Activated naive CD8-positive, alpha-beta T cell (primary cell): Measurements from ENCODE around the gene PIP.
"Not testable (repeated sequence)": the region's sequence is repeated elsewhere in the genome, so short reads cannot be mapped to it uniquely, and the experiment has no call there.

Experiments
- H3K27ac Mint-ChIP-seq: one replicate; pipeline ENCODE4 v1.8.0; 2021; ENCODE audit warnings: mixed read lengths
- H3K27me3 Mint-ChIP-seq: one replicate; pipeline ENCODE4 v1.8.0; 2021; ENCODE audit warnings: mixed read lengths
- H3K36me3 Mint-ChIP-seq: one replicate; pipeline ENCODE4 v1.8.0; 2021; ENCODE audit warnings: mixed read lengths
- H3K4me1 Mint-ChIP-seq: one replicate; pipeline ENCODE4 v1.8.0; 2021; ENCODE audit warnings: low read depth, mixed read lengths
- H3K4me3 Mint-ChIP-seq: one replicate; pipeline ENCODE4 v1.8.0; 2021; ENCODE audit warnings: mild to moderate bottlenecking, mixed read lengths
- H3K9me3 Mint-ChIP-seq: one replicate; pipeline ENCODE4 v1.8.0; 2021; ENCODE audit warnings: low read depth, mixed read lengths

PIP gene

GRCh38 chr7:143148050-143148449 is 16.2 kb downstream of the PIP start:
- Mint-ChIP-seq H3K27me3 (peaks cover 3% of the 10 kb centered on the region), H3K27ac (no peak overlapping the region), H3K4me1 (no peaks in the 10 kb centered on the region), H3K9me3 (peaks cover 5% of the 10 kb centered on the region), H3K36me3 (no peaks in the 10 kb centered on the region), H3K4me3 (no peak overlapping the region)

- Mint-ChIP-seq H3K27me3 (peaks cover 4% of the 10 kb centered on the region), H3K4me3 (no peak overlapping the region), H3K27ac (no peak overlapping the region), H3K4me1 (no peaks in the 10 kb centered on the region), H3K36me3 (no peaks in the 10 kb centered on the region), H3K9me3 (peaks cover 5% of the 10 kb centered on the region)
These were observed 16.8 kb downstream of the PIP start for GRCh38 chr7:143148651-143149050.

- not testable (repeated sequence) for H3K27me3 Mint-ChIP-seq, H3K27ac Mint-ChIP-seq, H3K9me3 Mint-ChIP-seq, H3K36me3 Mint-ChIP-seq, H3K4me3 Mint-ChIP-seq, H3K4me1 Mint-ChIP-seq
These were observed 18.8 kb downstream of the PIP start for GRCh38 chr7:143150696-143151095.

GRCh38 chr7:143158617-143159016 is 26.7 kb downstream of the PIP start:
- H3K4me1 Mint-ChIP-seq, H3K27ac Mint-ChIP-seq: not testable (repeated sequence)

GRCh38 chr7:143171697-143172096 is 39.8 kb downstream of the PIP start:
- Mint-ChIP-seq H3K27ac (no peak overlapping the region), H3K4me3 (no peak overlapping the region), H3K36me3 (peaks cover under 1% of the 10 kb centered on the region), H3K9me3 (peaks cover under 1% of the 10 kb centered on the region), H3K4me1 (no peaks in the 10 kb centered on the region), H3K27me3 (no peaks in the 10 kb centered on the region)

More at GRCh38 chr7:143158617-143159016, 26.7 kb downstream of the PIP start:
- H3K9me3 Mint-ChIP-seq, H3K4me3 Mint-ChIP-seq, H3K36me3 Mint-ChIP-seq, H3K27me3 Mint-ChIP-seq: not testable (repeated sequence)

- Mint-ChIP-seq H3K36me3 (no peaks in the 10 kb centered on the region), H3K4me1 (no peaks in the 10 kb centered on the region), H3K27ac (no peak overlapping the region)
These were observed 40.5 kb downstream of the PIP start for GRCh38 chr7:143172354-143172753.

GRCh38 chr7:143176128-143176527 is 44.3 kb downstream of the PIP start:
- Mint-ChIP-seq H3K4me3 (no peak overlapping the region), H3K4me1 (no peaks in the 10 kb centered on the region), H3K9me3 (peaks cover 25% of the 10 kb centered on the region), H3K36me3 (peaks cover 6% of the 10 kb centered on the region), H3K27me3 (peaks cover 6% of the 10 kb centered on the region), H3K27ac (no peak overlapping the region)

More at GRCh38 chr7:143172354-143172753, 40.5 kb downstream of the PIP start:
- Mint-ChIP-seq H3K4me3 (no peak overlapping the region), H3K9me3 (peaks cover 3% of the 10 kb centered on the region), H3K27me3 (no peaks in the 10 kb centered on the region)

- H3K36me3 Mint-ChIP-seq = peaks cover 6% of the 10 kb centered on the region
- no peak overlapping the region for H3K27ac Mint-ChIP-seq
- no peak overlapping the region for H3K4me3 Mint-ChIP-seq
- H3K4me1 Mint-ChIP-seq = no peaks in the 10 kb centered on the region
- H3K9me3 Mint-ChIP-seq = peaks cover 25% of the 10 kb centered on the region
- peaks cover 6% of the 10 kb centered on the region for H3K27me3 Mint-ChIP-seq
These were observed 45.7 kb downstream of the PIP start for GRCh38 chr7:143177374-143178119.

- H3K36me3 Mint-ChIP-seq, H3K27ac Mint-ChIP-seq, H3K4me3 Mint-ChIP-seq, H3K4me1 Mint-ChIP-seq: not testable (repeated sequence)
- H3K9me3 Mint-ChIP-seq = peaks cover 25% of the 10 kb centered on the region
- H3K27me3 Mint-ChIP-seq = peaks cover 17% of the 10 kb centered on the region
These were observed 48.9 kb downstream of the PIP start for GRCh38 chr7:143180771-143181170.

GRCh38 chr7:143181349-143181748 is 49.5 kb downstream of the PIP start:
- Mint-ChIP-seq H3K27ac (no peak overlapping the region), H3K36me3 (peaks cover 8% of the 10 kb centered on the region), H3K4me1 (no peaks in the 10 kb centered on the region), H3K9me3 (peaks cover 25% of the 10 kb centered on the region), H3K27me3 (peaks cover 17% of the 10 kb centered on the region), H3K4me3 (no peak overlapping the region)

- Mint-ChIP-seq H3K4me1 (no peaks in the 10 kb centered on the region), H3K36me3 (peaks cover 8% of the 10 kb centered on the region), H3K27me3 (peaks cover 21% of the 10 kb centered on the region), H3K9me3 (peaks cover 17% of the 10 kb centered on the region), H3K27ac (no peak within 1 kb of the TSS), H3K4me3 (no peak within 1 kb of the TSS)
These were observed 51.1 kb downstream of the PIP start, which contains the start of gene TAS2R39 for GRCh38 chr7:143183024-143183423. TAS2R39 (plus strand) TSS chr7:143183419; CDS start chr7:143183419, 0 bp downstream.

GRCh38 chr7:143185551-143185950 is 53.7 kb downstream of the PIP start:
- no peaks in the 10 kb centered on the region for H3K9me3 Mint-ChIP-seq
- H3K27ac Mint-ChIP-seq = no peak overlapping the region
- H3K27me3 Mint-ChIP-seq = peaks cover 15% of the 10 kb centered on the region
- no peak overlapping the region for H3K4me3 Mint-ChIP-seq
- peaks cover 2% of the 10 kb centered on the region for H3K36me3 Mint-ChIP-seq
- H3K4me1 Mint-ChIP-seq = no peaks in the 10 kb centered on the region

GRCh38 chr7:143188994-143189393 is 57.1 kb downstream of the PIP start:
- Mint-ChIP-seq H3K9me3 (no peaks in the 10 kb centered on the region), H3K27me3 (peaks cover 14% of the 10 kb centered on the region), H3K4me3 (no peak overlapping the region), H3K36me3 (peaks cover 2% of the 10 kb centered on the region), H3K4me1 (no peaks in the 10 kb centered on the region), H3K27ac (no peak overlapping the region)
